H9 (cell line): ENCODE data around the gene COP1. TPM values are rescaled to one million over a fixed set of nuclear protein-coding genes. Genes with fewer than 3 reads are reported as not detected.

Experiments
- DNase-seq: peaks from one replicate; pipeline ENCODE4 v3.0.0-alpha.2; 2017
- H2AFZ ChIP-seq: one replicate; pipeline ENCODE4 v1.6.1; 2013; ENCODE audit warnings: mild to moderate bottlenecking, low read length, control low read depth, moderate library complexity
- H2AK5ac ChIP-seq: 2 replicates; pipeline ENCODE4 v1.6.1; 2013; ENCODE audit warnings: low read length, control low read depth, mixed read lengths; ENCODE audit not compliant: insufficient read length
- H2BK120ac ChIP-seq: one replicate; pipeline ENCODE4 v1.6.1; 2013; ENCODE audit warnings: low read depth, mild to moderate bottlenecking, low read length, control low read depth, inconsistent platforms; ENCODE audit not compliant: poor library complexity, severe bottlenecking
- H2BK12ac ChIP-seq: 2 replicates; pipeline ENCODE4 v1.6.1; 2013; ENCODE audit warnings: low read length, control low read depth, mixed read lengths, low read depth; ENCODE audit not compliant: insufficient read length
- H2BK15ac ChIP-seq: 2 replicates; pipeline ENCODE4 v1.6.1; 2013; ENCODE audit warnings: low read depth, low read length, control low read depth
- H2BK20ac ChIP-seq: one replicate; pipeline ENCODE4 v1.6.1; 2013; ENCODE audit warnings: low read depth, mild to moderate bottlenecking, low read length, control low read depth, inconsistent platforms; ENCODE audit not compliant: poor library complexity, severe bottlenecking
- H2BK5ac ChIP-seq: 2 replicates; pipeline ENCODE4 v1.6.1; 2013; ENCODE audit warnings: low read length, control low read depth, mixed read lengths; ENCODE audit not compliant: insufficient read length
- H3K14ac ChIP-seq: 2 replicates; pipeline ENCODE4 v1.6.1; 2013; ENCODE audit warnings: low read length, control low read depth; ENCODE audit not compliant: insufficient read depth
- H3K18ac ChIP-seq: 2 replicates; pipeline ENCODE4 v1.6.1; 2013; ENCODE audit warnings: low read depth, mild to moderate bottlenecking, mixed read lengths, low read length, control low read depth; ENCODE audit not compliant: insufficient read length
- H3K23ac ChIP-seq: 2 replicates; pipeline ENCODE4 v1.6.1; 2013; ENCODE audit warnings: low read length, control low read depth, mixed read lengths, low read depth; ENCODE audit not compliant: insufficient read length
- H3K23me2 ChIP-seq: 2 replicates; pipeline ENCODE4 v1.6.1; 2013; ENCODE audit warnings: low read depth, mild to moderate bottlenecking, mixed read lengths, low read length, control low read depth; ENCODE audit not compliant: insufficient read length, poor library complexity, severe bottlenecking
- H3K27ac ChIP-seq: 2 replicates; pipeline ENCODE4 v1.5.1; 2013; ENCODE audit warnings: low read length, control low read depth, mixed read lengths, low read depth; ENCODE audit not compliant: insufficient read length
- H3K27me3 ChIP-seq: 2 replicates; pipeline ENCODE4 v1.6.1; 2013; ENCODE audit warnings: low read length, control low read depth, inconsistent platforms; ENCODE audit not compliant: insufficient read depth
- H3K4ac ChIP-seq: 2 replicates; pipeline ENCODE4 v1.6.1; 2013; ENCODE audit warnings: low read depth, mild to moderate bottlenecking, control low read depth, inconsistent platforms, low read length, moderate library complexity
- H3K4me1 ChIP-seq: 2 replicates; pipeline ENCODE4 v1.6.1; 2013; ENCODE audit warnings: low read length, control low read depth, inconsistent platforms; ENCODE audit not compliant: insufficient read depth
- H3K4me2 ChIP-seq: 2 replicates; pipeline ENCODE4 v1.6.1; 2013; ENCODE audit warnings: low read length, control low read depth, mixed read lengths; ENCODE audit not compliant: insufficient read length, insufficient read depth
- H3K56ac ChIP-seq: 2 replicates; pipeline ENCODE4 v1.6.1; 2013; ENCODE audit warnings: low read depth, mild to moderate bottlenecking, mixed read lengths, low read length, control low read depth; ENCODE audit not compliant: insufficient read length
- H3K79me1 ChIP-seq: 2 replicates; pipeline ENCODE4 v1.6.1; 2013; ENCODE audit warnings: low read depth, mild to moderate bottlenecking, moderate library complexity, low read length, control low read depth, inconsistent platforms; ENCODE audit not compliant: insufficient read depth, poor library complexity, severe bottlenecking
- H3K79me2 ChIP-seq: 2 replicates; pipeline ENCODE4 v1.6.1; 2013; ENCODE audit warnings: low read length, control low read depth, inconsistent platforms; ENCODE audit not compliant: insufficient read depth
- H3K9ac ChIP-seq: 2 replicates; pipeline ENCODE4 v1.6.1; 2013; ENCODE audit warnings: low read length, control low read depth, mixed read lengths; ENCODE audit not compliant: insufficient read length; ENCODE audit errors: extremely low read depth
- H3K9me3 ChIP-seq: one replicate; pipeline ENCODE4 v1.6.1; 2013; ENCODE audit warnings: low read depth, low read length, inconsistent platforms; ENCODE audit not compliant: control insufficient read depth
- H3T11ph ChIP-seq: one replicate; pipeline ENCODE4 v1.6.1; 2013; ENCODE audit warnings: mild to moderate bottlenecking, low read length, control low read depth, inconsistent platforms
- H4K20me1 ChIP-seq: one replicate; pipeline ENCODE4 v1.6.1; 2013; ENCODE audit not compliant: control insufficient read depth, insufficient read length, insufficient read depth
- H4K5ac ChIP-seq: 2 replicates; pipeline ENCODE4 v1.6.1; 2013; ENCODE audit warnings: low read depth, mild to moderate bottlenecking, mixed read lengths, low read length, control low read depth; ENCODE audit not compliant: insufficient read length
- H4K8ac ChIP-seq: replicated peaks from 2 replicates; pipeline ENCODE4 v1.6.1; 2013; ENCODE audit warnings: low read length, control low read depth, mixed read lengths, low read depth; ENCODE audit not compliant: insufficient read length
- H4K91ac ChIP-seq: 2 replicates; pipeline ENCODE4 v1.6.1; 2013; ENCODE audit warnings: low read depth, mild to moderate bottlenecking, moderate library complexity, mixed read lengths, low read length, control low read depth; ENCODE audit not compliant: insufficient read length
- H3K27ac Mint-ChIP-seq, 3 experiments: 2 replicates in 2 of 3; 3 replicates in 1 of 3; pipeline ENCODE4 v1.8.0; 2020 to 2021; ENCODE audit warnings: mixed read lengths in 3 of 3, mild to moderate bottlenecking in 1 of 3, moderate library complexity in 1 of 3
- H3K27me3 Mint-ChIP-seq: 2 replicates; pipeline ENCODE4 v1.8.0; 2021; ENCODE audit warnings: low read depth, mild to moderate bottlenecking, moderate library complexity, mixed read lengths
- H3K36me3 Mint-ChIP-seq, 3 experiments: 2 replicates in 2 of 3; 3 replicates in 1 of 3; pipeline ENCODE4 v1.8.0; 2020 to 2021; ENCODE audit warnings: low read depth in 3 of 3, mixed read lengths in 3 of 3; ENCODE audit not compliant: insufficient read depth in 1 of 3
- H3K4me1 Mint-ChIP-seq, 2 experiments: 2 replicates each; pipeline ENCODE4 v1.8.0; 2020; ENCODE audit warnings: mixed read lengths in 2 of 2
- H3K4me3 Mint-ChIP-seq, 2 experiments: 2 replicates in 1 of 2; 3 replicates in 1 of 2; pipeline ENCODE4 v1.8.0; 2020 to 2021; ENCODE audit warnings: mild to moderate bottlenecking in 2 of 2, mixed read lengths in 2 of 2, moderate library complexity in 1 of 2
- H3K9me3 Mint-ChIP-seq, 2 experiments: 2 replicates in 1 of 2; 3 replicates in 1 of 2; pipeline ENCODE4 v1.8.0; 2020; ENCODE audit warnings: mild to moderate bottlenecking in 2 of 2, mixed read lengths in 2 of 2, moderate library complexity in 1 of 2
- CTCF ChIP-seq: fragments of 200-600 bp; sonication (generic); conservative IDR thresholded peaks from 3 replicates; pipeline ENCODE4 v1.8.0; 2021; ENCODE audit warnings: antibody characterized with exemption, mild to moderate bottlenecking
- whole genome bisulfite sequencing: extraction: QIAGEN DNeasy Blood & Tissue Kit; methylation state at CpG from one replicate; pipeline ENCODE4 v1.1.7; 2013; ENCODE audit warnings: missing lambda C conversion rate, low lambda C conversion rate, mixed read lengths; ENCODE audit not compliant: insufficient read length; ENCODE audit errors: extremely low coverage; 5-methylcytosine and 5-hydroxymethylcytosine counted together
- total RNA-seq: library from RNA; stranded (reverse); gene quantifications from 2 replicates; pipeline ENCODE4 v1.2.1, GENCODE V29; 2021

COP1 gene
- total RNA-seq, 1 experiment from 2014 or later, result 41.3 TPM

DNA sequence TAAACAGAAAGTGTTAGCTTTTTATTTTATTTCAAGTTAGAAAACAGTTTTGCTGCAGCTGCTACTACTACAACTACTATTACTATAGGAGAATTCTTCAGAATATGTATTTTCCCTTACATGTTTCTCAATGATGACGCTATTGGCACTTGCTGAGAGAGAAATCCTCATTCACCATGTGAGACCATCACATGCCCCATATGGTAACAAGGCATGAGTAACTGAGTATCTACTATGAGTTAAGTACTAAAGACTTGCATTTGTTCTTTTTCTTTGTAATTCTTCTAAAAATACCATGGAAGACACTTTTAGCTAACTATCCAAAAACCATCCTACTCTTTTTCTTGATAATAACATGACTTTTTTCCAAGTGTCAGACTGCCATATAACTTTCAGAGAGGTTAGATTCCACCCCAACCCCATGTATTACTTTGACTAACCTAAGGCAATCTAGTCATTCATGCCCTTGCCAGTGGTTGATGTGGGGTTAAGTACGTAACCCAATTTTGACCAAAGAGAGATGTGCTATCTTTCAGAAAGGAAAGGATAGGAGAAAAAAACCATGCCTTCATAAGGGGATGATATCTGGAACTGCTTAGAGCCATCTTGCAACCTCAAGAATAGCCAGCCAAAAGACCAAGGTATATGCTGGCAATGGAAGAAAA is 42.9 kb downstream of the COP1 start:
- Histone ChIP-seq H3K23me2 (no peaks in the 10 kb centered on the region), H4K5ac (no peak overlapping the region), H2BK20ac (no peak overlapping the region), H3K27me3 (no peaks in the 10 kb centered on the region), H2BK15ac (no peak overlapping the region), H3T11ph (no peak overlapping the region), H3K14ac (no peak overlapping the region), H3K9me3 (no peaks in the 10 kb centered on the region), H2AK5ac (no peak overlapping the region), H3K79me1 (no peaks in the 10 kb centered on the region), H4K20me1 (no peaks in the 10 kb centered on the region), H3K56ac (no peak overlapping the region), H3K27ac (no peak overlapping the region), H2BK5ac (no peak overlapping the region), H2AFZ (no peak overlapping the region), H2BK120ac (no peak overlapping the region), H3K4me1 (no peaks in the 10 kb centered on the region), H2BK12ac (no peak overlapping the region), H3K79me2 (no peaks in the 10 kb centered on the region; the same call in 1 of the 2 replicates), H3K23ac (no peak overlapping the region), H3K4ac (no peak overlapping the region), H3K4me2 (no peak overlapping the region), H3K9ac (no peak overlapping the region), H4K8ac (no peak overlapping the region), H4K91ac (no peak overlapping the region), H3K18ac (no peak overlapping the region)
- Mint-ChIP-seq H3K4me1 (peaks cover 4 to 8% of the 10 kb centered on the region in 2 experiments), H3K36me3 (peaks cover 27 to 38% (median 35%) of the 10 kb centered on the region in 3 experiments), H3K9me3 (peaks cover 6 to 8% of the 10 kb centered on the region in 2 experiments; a peak in 3 of 5 replicates), H3K27me3 (no peaks in the 10 kb centered on the region), H3K4me3 (no peak overlapping the region), H3K27ac (no peak overlapping the region)
- DNase-seq, result no peak
- TF ChIP-seq CTCF, result no peak
- WGBS, result no CpG with 5 or more reads among the region's 2 CpGs
